Measurements from ENCODE around the gene GLCE. TPM values are rescaled to one million over a fixed set of nuclear protein-coding genes. Genes with fewer than 3 reads are reported as not detected.
A peak's percentile ranks its signal among the peaks of the same experiment; 100 is the strongest.

Gene GLCE
- total RNA-seq, 1 donor from 2014 or later = 23.8 TPM

DNA sequence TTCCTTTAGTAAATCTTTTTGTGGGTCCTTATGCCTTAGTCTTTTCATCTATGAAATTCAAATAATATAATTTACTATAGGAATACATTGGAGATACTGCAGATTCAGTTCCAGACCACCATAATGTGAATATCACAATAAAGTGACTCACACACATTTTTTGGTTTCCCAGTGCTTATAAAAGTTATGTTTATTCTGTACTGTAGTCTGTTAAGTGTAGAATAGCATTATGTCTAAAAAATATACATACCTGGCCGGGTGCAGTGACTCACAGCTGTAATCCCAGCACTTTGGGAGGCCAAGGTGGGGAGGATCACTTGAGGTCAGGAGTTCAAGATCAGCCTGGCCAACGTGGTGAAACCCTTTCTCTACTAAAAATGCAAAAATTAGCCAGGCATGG lies 84.4 kb downstream of the GLCE start:
- TF ChIP-seq, protein P1, sequence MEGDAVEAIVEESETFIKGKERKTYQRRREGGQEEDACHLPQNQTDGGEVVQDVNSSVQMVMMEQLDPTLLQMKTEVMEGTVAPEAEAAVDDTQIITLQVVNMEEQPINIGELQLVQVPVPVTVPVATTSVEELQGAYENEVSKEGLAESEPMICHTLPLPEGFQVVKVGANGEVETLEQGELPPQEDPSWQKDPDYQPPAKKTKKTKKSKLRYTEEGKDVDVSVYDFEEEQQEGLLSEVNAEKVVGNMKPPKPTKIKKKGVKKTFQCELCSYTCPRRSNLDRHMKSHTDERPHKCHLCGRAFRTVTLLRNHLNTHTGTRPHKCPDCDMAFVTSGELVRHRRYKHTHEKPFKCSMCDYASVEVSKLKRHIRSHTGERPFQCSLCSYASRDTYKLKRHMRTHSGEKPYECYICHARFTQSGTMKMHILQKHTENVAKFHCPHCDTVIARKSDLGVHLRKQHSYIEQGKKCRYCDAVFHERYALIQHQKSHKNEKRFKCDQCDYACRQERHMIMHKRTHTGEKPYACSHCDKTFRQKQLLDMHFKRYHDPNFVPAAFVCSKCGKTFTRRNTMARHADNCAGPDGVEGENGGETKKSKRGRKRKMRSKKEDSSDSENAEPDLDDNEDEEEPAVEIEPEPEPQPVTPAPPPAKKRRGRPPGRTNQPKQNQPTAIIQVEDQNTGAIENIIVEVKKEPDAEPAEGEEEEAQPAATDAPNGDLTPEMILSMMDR (IDR thresholded peaks at IDR 0.05) = no peak
- H3K4me1 ChIP-seq = peaks cover 4% of the 10 kb centered on the region
- no peaks in the 10 kb centered on the region for H3K27me3 ChIP-seq
- no peak overlapping the region for H3K27ac ChIP-seq
- intact Hi-C loops (cut with DNase I) = no loop called here
- ATAC-seq = no peak
- H3K36me3 ChIP-seq = no peaks in the 10 kb centered on the region
- no peak overlapping the region for H3K4me3 ChIP-seq
- no peaks in the 10 kb centered on the region for H3K9me3 ChIP-seq
- no peak for DNase-seq

DNA sequence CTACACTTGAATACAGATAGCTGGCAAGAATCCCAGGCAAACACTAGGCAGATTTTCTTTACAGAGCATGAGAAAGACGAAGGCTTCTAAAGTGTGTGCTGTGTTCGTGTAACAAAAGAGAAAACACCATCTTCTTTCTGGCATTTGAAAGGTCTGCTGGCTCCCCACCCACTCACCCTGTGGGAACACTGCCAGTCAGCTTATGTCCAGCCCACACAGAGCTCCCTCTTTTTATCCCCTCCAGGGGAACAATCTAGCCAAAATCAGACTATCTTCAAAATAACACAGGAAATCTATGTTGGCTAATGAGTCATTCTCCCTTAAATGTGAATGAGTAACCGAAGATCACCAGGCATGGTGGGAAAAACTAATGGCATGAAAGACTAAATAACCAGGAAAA lies 92.7 kb downstream of the GLCE start:
- DNase-seq = no peak
- Histone ChIP-seq H3K27me3 (no peaks in the 10 kb centered on the region), H3K4me3 (no peak overlapping the region), H3K27ac (no peak overlapping the region), H3K9me3 (no peaks in the 10 kb centered on the region), H3K4me1 (peaks cover 3% of the 10 kb centered on the region), H3K36me3 (peaks cover 6% of the 10 kb centered on the region)
- intact Hi-C loops (cut with DNase I) = no loop called here
- TF ChIP-seq, protein P1 (IDR thresholded peaks at IDR 0.05) = no peak
- ATAC-seq = no peak

DNA sequence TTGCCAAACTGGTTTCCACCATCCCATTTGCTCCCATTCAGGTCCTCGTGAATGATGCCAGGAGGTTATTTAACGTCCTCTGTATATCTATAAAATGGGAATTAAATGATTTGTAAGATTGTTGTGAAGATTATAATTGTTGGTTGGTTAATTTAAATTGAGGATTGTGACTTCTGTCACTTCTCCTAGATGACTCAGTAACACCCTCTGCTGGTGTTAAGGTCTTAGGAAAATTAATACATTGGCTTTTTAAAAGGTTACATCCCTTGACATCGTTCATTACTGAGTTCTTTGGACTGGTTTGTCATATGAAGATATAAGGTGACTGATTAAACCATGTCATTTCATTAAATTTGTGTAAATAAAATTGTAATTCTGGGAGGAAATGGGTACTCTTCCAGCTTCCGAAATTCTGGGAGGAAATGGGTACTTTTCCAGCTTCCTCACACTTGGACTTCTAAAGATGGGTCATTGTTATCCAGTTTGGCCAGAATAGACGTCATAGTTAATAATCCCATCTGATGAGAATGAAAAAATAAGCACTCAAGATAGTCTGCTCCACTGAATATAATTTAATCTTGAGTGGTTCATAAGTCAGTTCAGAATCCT lies 105.0 kb downstream of the GLCE start:
- H3K27me3 ChIP-seq = no peaks in the 10 kb centered on the region
- ATAC-seq = peak; percentile 47
- H3K4me3 ChIP-seq = no peak overlapping the region
- no peaks in the 10 kb centered on the region for H3K9me3 ChIP-seq
- no peak overlapping the region for H3K27ac ChIP-seq
- H3K36me3 ChIP-seq = peaks cover 14% of the 10 kb centered on the region
- TF ChIP-seq, protein P1 (IDR thresholded peaks at IDR 0.05) = peak; percentile 58
- no peak for DNase-seq
- intact Hi-C loops (cut with DNase I) = no loop called here
- H3K4me1 ChIP-seq = no peaks in the 10 kb centered on the region

DNA sequence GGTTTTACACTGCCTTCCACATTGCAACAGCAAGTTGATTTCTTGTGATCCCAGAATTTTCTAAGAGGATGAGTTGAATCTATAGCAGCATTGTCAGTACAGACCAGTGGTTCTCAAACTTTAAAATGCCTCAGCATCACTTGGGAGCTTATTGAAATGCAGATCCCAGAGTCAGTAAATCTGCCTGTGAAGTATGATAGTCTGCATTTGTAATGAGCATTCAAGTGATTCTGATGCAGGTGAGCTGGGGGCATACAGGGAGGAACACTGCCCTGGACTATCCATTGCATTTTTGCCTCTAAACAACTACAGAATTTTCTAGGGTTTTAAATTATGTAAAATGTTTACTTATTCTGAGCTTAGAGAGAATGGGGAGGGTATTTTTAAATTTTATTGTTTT lies 110.8 kb downstream of the GLCE start:
- TF ChIP-seq, protein P1 (IDR thresholded peaks at IDR 0.05) = no peak

DNA sequence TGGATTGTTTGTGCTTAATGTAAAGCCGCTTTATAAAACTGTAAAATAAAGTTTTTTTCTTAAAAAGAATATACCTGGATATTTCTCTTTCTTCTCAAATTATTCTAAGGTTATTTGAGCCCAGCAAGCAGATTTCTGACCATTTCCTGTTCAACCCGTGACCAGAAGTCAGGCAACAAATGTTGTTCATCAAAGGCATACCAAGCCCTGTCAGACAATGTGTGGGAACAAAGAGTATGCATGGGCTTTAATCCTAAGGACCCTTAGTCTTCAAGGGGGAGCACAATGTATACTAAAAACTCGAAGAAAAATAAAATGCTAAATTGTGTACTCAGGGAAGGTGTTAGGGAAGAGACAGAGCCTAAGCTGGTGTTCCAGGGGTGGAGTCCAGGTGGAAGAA lies 111.7 kb downstream of the GLCE start:
- no peak for ATAC-seq
- intact Hi-C loops (cut with DNase I) = no loop called here
- no peaks in the 10 kb centered on the region for H3K27me3 ChIP-seq

More for the DNA sequence above, 110.8 kb downstream of the GLCE start:
- H3K36me3 ChIP-seq = no peaks in the 10 kb centered on the region
- intact Hi-C loops (cut with DNase I) = no loop called here
- H3K27me3 ChIP-seq = no peaks in the 10 kb centered on the region
- no peak overlapping the region for H3K27ac ChIP-seq
- no peak overlapping the region for H3K4me3 ChIP-seq
- H3K9me3 ChIP-seq = no peaks in the 10 kb centered on the region
- no peak for ATAC-seq
- DNase-seq = no peak
- peaks cover 6% of the 10 kb centered on the region for H3K4me1 ChIP-seq

More for the DNA sequence above, 111.7 kb downstream of the GLCE start:
- DNase-seq = no peak
- Histone ChIP-seq H3K27ac (no peak overlapping the region), H3K36me3 (no peaks in the 10 kb centered on the region), H3K4me3 (no peak overlapping the region), H3K9me3 (no peaks in the 10 kb centered on the region), H3K4me1 (peaks cover 6% of the 10 kb centered on the region)
- TF ChIP-seq, protein P1 (IDR thresholded peaks at IDR 0.05) = no peak
